Panc1 (cell line): Measurements from ENCODE around the gene SLC32A1.

ENCODE experiments used
- CTCF ChIP-seq: fragments of 450-650 bp; IDR thresholded peaks from 2 replicates; pipeline ENCODE4 v1.5.1; 2017; ENCODE audit warnings: mild to moderate bottlenecking
- POLR2AphosphoS5 ChIP-seq: IDR thresholded peaks from 2 replicates; pipeline ENCODE4 v1.6.1; 2012; ENCODE audit warnings: mild to moderate bottlenecking, low read depth, low read length, moderate library complexity
- REST ChIP-seq, 2 experiments: IDR thresholded peaks; 2 replicates each; pipeline ENCODE4 v1.6.1; 2011 to 2012; ENCODE audit warnings: low read depth in 2 of 2, control low read depth in 1 of 2, low read length in 1 of 2, mild to moderate bottlenecking in 1 of 2, moderate library complexity in 1 of 2; ENCODE audit not compliant: insufficient read depth in 1 of 2
- TCF7L2 ChIP-seq: IDR thresholded peaks from 2 replicates; pipeline ENCODE4 v1.6.1; 2011; ENCODE audit warnings: mild to moderate bottlenecking, low read depth, low read length, inconsistent platforms

- no peak for TF ChIP-seq CTCF
- TF ChIP-seq TCF7L2 = no peak
- no peak for TF ChIP-seq REST (IDR thresholded peaks at IDR 0.05; ENCODE audit: insufficient read depth in 1 of 2, low read depth in 2 of 2, low read length in 1 of 2)
- no peak for TF ChIP-seq POLR2AphosphoS5
Observed at GRCh38 chr20:38762174-38762573, 37.9 kb downstream of the SLC32A1 start.
